ENCODE measurements around the gene NEFH. TPM values are rescaled to one million over a fixed set of nuclear protein-coding genes. Genes with fewer than 3 reads are reported as not detected.

NEFH gene
- total RNA-seq, 2 donors from 2014 or later: 0.18 to 2.1 TPM

DNA sequence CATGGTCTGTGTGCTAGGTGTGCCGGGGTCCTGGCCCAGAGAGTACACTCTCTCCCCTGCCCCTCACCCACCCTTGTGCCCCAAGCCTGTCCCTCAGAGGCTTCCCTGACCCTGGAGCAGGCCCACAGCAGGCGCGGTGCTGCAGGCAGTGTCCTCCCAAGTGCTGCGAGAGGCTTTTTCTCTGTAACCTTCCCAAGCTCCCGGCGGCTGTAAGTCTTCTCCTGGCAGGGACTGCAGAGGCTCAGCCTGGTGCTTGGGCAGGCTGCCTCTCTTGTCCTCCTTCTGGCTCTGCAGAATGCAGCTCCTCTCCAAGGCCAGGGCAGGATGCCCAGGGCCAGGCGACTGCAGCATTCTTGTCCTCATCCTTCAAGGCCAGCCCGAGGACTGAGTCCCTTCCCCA, 25.7 kb upstream of the NEFH start:
- Mint-ChIP-seq H3K9me3 (no peaks in the 10 kb centered on the region), H3K36me3 (no peaks in the 10 kb centered on the region), H3K27ac (peak overlapping the region in 1 of 2 donors; percentile 74)
- DNase-seq (ENCODE audit: low spot score in 2 of 2) (no peak), ATAC-seq (no peak)

DNA sequence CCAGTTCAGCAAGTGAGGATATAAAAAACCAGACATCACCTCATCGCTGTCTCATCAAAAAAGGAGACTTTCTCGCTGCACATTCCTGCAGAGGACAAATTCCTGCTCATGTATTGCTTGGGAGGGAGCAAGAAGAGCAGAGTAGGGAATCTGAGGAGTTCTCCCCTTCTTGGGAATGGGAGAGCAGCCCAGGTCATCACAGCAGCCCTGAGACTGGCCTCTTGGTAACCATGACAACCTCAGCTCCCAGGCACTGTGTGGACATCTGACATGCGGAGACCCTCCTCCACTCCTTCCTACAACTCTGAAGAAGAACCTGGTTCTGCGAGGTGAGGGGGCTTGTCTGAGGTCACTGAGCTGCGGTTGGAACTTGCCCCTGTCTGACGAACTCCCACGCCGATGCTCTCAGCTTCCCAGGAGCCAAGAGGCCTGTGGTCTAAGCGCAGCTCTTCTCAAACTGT, 23.8 kb upstream of the NEFH start:
- Mint-ChIP-seq H3K27ac (no peak overlapping the region), H3K9me3 (no peaks in the 10 kb centered on the region), H3K36me3 (no peaks in the 10 kb centered on the region)
- DNase-seq (ENCODE audit: low spot score in 2 of 2) (no peak), ATAC-seq (no peak)

DNA sequence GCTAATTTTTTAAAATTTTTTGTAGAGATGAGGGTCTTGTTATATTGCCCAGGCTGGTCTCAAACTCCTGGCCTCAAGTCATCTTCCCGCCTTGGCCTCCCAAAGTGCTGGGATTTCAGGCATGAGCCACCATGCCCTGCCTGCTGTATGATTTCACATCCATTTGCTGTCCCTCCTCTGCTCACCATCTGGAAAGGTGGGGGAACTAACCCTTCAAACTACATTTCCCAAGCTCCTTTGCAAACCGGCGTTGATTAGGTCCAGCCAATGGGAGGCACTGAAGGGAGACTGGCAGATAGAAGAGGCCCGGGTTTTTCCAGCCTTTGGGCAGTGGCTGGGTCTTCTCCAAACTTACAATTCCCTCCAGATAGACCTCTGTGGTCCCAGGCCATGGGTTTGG, 22.3 kb upstream of the NEFH start:
- Mint-ChIP-seq H3K9me3 (no peaks in the 10 kb centered on the region), H3K27ac (no peak overlapping the region), H3K36me3 (no peaks in the 10 kb centered on the region)
- DNase-seq (ENCODE audit: low spot score in 2 of 2) (no peak), ATAC-seq (peak in 1 of 2 donors; percentile 61)

DNA sequence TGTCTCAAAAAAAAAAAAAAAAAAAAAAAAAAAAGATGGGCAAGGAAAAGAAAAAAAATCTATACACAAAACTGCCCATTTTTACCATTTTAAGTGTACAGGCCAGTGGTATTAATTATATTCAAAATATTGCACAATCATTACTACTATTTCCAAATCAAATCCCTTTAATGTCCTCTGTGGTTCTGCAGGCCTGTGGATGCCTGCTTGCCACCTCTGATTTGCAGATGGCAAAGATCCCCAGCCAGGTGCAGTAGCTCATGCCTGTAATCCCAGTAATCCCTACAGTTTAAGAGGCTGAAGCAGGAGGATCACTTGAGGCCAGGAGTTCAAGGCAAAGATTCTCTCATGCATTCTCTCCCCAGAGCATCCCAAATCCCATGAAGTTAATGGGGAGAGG, 21.5 kb upstream of the NEFH start:
- DNase-seq (ENCODE audit: low spot score in 2 of 2) (no peak), ATAC-seq (no peak)
- no peak overlapping the region for H3K27ac Mint-ChIP-seq
- no peaks in the 10 kb centered on the region for H3K36me3 Mint-ChIP-seq
- no peaks in the 10 kb centered on the region for H3K9me3 Mint-ChIP-seq

DNA sequence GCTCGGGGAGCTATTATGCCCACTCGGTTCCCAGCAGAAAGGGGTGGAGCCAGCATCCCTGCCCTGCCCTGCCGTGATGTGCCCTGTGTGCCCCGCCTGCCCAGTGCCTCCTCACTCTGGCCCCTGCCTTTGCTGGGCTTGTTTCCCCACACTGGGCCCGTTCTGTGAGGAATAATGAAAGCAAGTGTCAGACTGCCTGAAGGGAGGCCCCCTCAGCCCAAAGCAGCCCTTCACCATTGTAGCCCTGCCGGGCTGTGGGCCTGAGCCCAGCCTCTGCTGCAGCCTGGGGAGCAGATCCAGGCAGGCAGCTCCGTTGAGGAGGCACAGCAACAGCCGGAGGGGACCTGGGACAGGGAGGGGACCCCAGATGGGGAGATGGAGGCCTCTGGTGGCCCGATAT, 20.2 kb upstream of the NEFH start:
- no peak for ATAC-seq
- Mint-ChIP-seq H3K36me3 (no peaks in the 10 kb centered on the region), H3K27ac (no peak overlapping the region), H3K9me3 (no peaks in the 10 kb centered on the region)
- no peak for DNase-seq (ENCODE audit: low spot score in 2 of 2)

DNA sequence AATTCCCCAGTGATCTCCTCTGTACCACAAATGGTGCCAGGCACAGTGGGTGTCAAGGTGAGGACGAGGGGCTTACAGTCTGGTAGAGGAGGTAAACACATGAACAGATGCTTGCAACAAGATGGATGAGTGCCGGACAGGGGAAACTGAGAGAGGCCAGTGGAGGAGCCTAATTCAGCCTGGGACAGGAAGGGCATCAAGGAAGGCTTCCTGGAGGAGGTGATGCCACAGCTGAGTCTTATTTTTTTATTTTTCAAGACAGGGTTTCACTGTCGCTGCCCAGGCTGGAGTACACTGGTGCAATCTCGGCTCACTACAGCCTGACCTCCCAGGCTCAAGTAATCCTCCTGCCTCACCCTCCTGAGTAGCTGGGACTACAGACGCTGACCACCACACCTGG, 18.8 kb upstream of the NEFH start:
- H3K9me3 Mint-ChIP-seq: no peaks in the 10 kb centered on the region
- DNase-seq (ENCODE audit: low spot score in 2 of 2) (no peak), ATAC-seq (no peak)
- H3K27ac Mint-ChIP-seq: no peak overlapping the region
- no peaks in the 10 kb centered on the region for H3K36me3 Mint-ChIP-seq

DNA sequence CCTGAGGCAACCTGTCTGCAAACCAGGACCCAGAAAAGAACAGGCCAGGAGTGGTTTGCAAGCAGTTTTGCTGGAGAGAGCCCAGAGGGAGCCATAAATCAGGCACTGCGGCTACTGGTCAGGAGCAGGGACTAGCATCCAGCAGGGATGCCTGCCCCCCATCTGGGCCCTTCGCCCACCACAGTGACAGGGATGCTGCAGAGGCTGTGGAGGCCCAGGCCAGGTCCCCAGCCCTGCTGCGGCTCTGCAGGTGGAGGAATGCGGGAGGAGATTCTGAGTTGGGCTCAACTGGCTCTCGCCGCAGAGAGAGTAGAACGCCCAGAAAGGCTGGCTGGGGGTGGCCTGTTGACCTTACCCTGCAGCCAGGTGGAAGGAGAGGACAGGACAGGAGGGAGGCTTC, 16.4 kb upstream of the NEFH start:
- H3K27ac Mint-ChIP-seq: no peak overlapping the region
- ATAC-seq (no peak), DNase-seq (ENCODE audit: low spot score in 2 of 2) (no peak)
- H3K36me3 Mint-ChIP-seq: no peaks in the 10 kb centered on the region
- no peaks in the 10 kb centered on the region for H3K9me3 Mint-ChIP-seq

DNA sequence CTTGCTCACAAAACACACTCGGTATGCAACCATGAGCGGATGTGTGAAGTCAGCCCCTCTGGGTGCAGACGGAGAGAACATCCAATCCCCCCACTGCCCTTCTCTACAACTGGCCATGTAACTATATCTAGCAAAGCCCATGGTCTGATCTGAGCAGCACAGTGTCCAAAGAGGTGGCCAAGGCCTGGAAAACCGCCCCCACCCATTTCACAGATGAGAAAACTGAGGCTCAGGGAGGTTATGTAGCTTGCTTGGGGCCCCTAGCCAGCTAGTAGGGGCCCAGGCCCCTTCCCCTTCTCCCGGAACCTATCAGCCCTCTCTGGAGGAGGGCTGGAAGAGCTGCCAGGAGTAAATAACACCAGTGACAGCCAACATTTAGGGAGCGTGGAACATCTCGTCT, 15.4 kb upstream of the NEFH start:
- no peaks in the 10 kb centered on the region for H3K36me3 Mint-ChIP-seq
- no peaks in the 10 kb centered on the region for H3K9me3 Mint-ChIP-seq
- ATAC-seq: no peak
- DNase-seq (ENCODE audit: low spot score in 2 of 2): no peak
- no peak overlapping the region for H3K27ac Mint-ChIP-seq

DNA sequence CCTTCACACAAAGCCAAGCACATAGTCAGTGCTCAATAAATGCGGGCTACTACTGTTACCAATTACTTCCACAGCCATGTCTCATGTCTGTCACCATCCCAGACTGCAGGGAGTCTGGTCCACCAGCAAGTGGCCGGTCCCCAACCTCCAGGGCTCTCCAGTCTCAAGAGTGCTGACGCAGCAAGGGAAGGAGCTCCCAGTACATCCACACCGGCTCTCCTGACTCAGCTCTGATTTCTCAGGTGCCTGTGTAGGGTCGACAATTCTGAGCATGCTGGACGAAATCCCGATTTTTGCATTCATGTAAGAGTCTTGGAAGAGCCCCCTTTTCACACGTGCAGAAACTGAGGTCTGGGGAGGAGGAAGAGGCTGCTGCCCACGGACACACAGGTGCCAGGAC, 10.3 kb upstream of the NEFH start:
- DNase-seq (ENCODE audit: low spot score in 2 of 2) (no peak), ATAC-seq (no peak)
- Mint-ChIP-seq H3K27ac (peak overlapping the region in 1 of 2 donors; percentile 42), H3K9me3 (no peaks in the 10 kb centered on the region), H3K36me3 (no peaks in the 10 kb centered on the region)

DNA sequence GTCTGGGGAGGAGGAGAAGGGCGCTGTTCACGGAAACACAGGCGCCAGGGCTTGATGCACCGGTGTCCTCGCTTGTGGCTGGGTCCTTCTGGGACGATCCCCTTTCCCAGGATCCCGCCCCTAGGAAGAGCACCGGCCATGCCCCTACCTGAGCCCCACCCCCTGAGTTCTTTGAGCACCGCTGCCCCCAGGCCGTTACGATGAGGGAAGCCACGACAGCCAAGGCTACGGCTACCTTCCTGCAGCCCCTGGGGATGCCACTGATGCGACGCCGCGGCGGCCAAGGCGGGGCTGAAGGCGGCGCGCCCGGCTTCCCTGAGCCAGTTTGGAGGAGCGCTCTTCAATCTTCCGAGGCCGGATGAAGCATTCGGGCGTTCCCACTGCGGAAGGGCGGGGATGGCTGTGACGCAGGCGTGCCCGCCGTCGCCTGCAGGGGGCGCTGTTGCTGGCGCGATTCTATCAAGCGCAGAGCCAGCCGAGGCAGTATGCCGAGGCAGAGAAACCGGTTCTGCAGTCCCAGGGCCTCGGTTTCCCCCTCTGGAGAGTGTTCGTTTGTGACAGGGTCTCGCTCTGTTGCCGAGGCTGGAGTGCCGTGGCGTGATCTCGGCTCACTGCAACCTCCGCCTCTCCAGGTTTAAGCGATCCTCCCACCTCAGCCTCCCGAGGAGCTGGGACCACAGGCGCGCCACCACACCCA, 9.7 kb upstream of the NEFH start:
- ATAC-seq (peak; percentile 95 to 97), DNase-seq (ENCODE audit: low spot score in 2 of 2) (peak; percentile 79 to 96)
- peak overlapping the region in 1 of 2 donors; percentile 42 for H3K27ac Mint-ChIP-seq
- H3K9me3 Mint-ChIP-seq: no peaks in the 10 kb centered on the region
- no peaks in the 10 kb centered on the region for H3K36me3 Mint-ChIP-seq

DNA sequence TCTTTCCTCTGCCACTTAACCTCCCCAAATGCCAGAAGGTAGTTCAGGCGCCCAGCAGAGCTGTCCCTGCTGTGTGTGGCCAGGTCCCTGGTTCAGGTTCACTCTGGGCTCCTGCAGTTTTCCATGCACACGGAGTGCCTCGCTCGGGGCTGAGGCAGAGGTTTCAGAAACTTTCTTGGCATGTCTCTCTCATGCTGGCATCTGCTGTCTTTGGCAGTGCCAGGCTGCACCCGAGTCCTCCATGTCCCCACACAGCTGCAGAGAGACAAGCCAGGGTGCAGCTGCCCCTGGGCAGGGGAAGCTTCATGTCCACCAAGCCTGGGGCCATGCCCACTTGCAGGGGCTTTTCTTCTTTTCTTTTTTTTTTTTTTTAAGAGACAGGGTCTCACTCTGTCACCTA, 7.0 kb upstream of the NEFH start:
- no peak for ATAC-seq
- Mint-ChIP-seq H3K36me3 (peaks cover 0 to 4% of the 10 kb centered on the region in 2 donors), H3K9me3 (no peaks in the 10 kb centered on the region), H3K27ac (no peak overlapping the region)
- DNase-seq (ENCODE audit: low spot score in 2 of 2): no peak

DNA sequence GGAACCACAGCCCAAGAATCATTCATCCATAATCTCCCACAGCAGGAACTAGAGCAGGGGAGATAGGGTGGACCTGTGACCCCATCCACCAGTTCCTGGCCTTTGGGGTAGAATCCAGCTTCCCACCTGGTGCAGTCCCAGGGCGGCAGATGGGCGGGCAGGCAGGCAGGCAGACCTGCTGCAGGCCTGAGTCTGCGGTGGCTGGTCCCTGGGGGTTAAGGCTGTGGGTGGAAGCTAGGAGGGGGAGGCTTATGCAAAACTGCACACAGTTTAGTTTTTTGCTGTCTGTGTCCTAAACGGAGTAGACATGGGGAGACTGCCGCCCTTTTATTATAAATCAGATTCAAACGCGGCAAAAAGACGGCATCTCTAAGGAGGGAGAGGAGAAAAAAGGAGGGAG, 4.5 kb upstream of the NEFH start:
- Mint-ChIP-seq H3K27ac (no peak overlapping the region), H3K36me3 (peaks cover 6 to 10% of the 10 kb centered on the region in 2 donors), H3K9me3 (no peaks in the 10 kb centered on the region)
- no peak for ATAC-seq
- no peak for DNase-seq (ENCODE audit: low spot score in 2 of 2)

DNA sequence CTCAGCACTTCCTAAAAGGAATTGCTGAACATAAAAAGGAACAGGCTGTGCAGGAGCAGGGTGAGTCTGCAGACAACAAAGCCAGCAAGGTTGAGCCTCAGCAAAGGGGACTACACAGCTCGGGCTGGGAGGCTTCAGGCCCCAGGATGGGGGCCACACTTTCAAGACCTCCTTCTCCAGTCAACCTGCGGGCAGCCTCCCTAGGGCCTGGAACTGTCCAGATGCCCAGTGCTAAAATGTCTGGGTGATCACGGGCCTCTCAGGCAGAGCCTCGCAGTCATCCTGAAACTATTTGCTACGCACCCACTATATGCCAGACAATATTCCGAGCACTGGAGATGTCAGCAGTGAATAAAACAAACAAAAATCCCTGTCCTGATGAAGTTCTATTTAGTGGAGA, 3.9 kb upstream of the NEFH start:
- Mint-ChIP-seq H3K36me3 (peaks cover 7 to 10% of the 10 kb centered on the region in 2 donors), H3K9me3 (no peaks in the 10 kb centered on the region), H3K27ac (no peak overlapping the region)
- ATAC-seq: no peak
- no peak for DNase-seq (ENCODE audit: low spot score in 2 of 2)

DNA sequence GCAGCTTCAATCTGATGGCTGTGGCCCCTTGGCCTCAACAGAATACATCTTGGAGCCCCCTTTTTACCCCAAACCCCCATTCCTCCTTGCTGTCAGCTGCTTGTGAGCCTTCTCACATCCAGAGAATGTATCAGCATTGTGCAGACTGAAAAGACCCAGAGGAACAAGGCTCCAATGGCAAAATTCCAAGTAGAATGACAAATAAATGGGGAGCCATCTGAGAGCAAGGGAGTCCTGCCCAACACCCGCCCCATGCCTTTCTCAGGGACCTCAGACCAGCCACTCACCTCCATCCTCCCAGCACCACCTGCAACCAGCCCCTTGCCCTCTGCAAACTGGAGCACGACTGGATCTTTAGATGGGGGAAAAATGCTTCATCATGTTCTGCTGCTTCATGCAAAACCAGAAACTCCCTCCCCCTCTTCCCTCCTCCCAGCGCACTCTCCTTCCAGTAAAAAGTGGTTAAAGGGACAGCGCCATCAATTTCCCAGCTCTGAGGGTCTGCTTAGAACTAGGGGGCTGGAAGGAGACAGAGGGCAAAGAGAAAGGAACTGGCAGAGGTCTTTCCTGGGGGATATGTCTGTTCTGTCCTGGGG, 2.2 kb upstream of the NEFH start:
- ATAC-seq: no peak
- Mint-ChIP-seq H3K36me3 (peaks cover 14 to 16% of the 10 kb centered on the region in 2 donors), H3K27ac (no peak overlapping the region), H3K9me3 (peaks cover 0 to 5% of the 10 kb centered on the region in 2 donors)
- DNase-seq (ENCODE audit: low spot score in 2 of 2): no peak

DNA sequence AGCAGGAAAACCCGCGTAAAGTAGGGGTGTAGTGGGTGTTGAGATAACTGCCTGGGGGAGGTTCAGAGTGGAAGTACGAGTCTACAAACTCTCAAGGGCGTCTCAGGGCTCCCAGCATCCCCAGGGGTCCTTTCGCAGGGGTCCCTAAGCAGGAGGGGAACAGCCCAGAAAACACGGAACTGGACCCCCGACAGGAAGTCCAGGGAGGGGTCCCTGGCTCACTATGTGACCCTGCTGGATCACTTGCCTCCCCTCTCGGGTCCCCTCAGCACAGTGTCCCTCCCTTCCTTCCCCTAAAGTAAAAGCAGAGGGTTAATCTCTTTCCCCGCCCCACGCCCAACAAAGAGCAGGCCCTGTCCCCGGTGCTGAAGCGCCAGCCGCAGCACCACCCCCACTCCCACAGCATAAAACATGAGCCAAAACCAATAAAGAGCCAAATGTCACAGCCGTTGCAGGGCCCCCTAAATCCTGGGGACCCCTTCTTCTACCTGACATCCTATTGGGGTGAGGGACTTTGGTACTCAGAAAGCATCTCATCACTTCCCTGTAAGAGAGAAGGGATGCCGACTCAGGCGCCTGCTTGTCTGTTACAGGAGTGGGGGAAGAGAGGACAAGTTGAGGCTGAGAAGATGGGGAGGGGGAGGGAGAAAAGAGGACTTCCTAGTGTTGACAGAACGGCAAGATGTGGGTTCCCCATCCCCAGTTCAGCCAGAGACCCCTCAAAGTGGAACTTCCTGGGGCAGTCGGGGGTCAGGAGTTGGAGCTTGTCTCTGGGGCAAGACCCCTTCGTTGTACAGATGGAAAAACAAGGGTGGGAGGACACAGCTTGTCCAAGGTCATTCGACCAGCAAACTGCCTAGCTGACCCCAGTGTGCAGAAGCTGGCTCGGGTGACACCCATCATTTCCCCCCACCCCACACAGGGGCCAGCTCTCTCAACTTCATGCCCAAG, 1.4 kb upstream of the NEFH start:
- DNase-seq (ENCODE audit: low spot score in 2 of 2) (peak in 1 of 2 donors; percentile 34), ATAC-seq (peak in 1 of 2 donors; percentile 42)
- Mint-ChIP-seq H3K36me3 (peaks cover 14 to 16% of the 10 kb centered on the region in 2 donors), H3K9me3 (peaks cover 0 to 5% of the 10 kb centered on the region in 2 donors), H3K27ac (no peak overlapping the region)

DNA sequence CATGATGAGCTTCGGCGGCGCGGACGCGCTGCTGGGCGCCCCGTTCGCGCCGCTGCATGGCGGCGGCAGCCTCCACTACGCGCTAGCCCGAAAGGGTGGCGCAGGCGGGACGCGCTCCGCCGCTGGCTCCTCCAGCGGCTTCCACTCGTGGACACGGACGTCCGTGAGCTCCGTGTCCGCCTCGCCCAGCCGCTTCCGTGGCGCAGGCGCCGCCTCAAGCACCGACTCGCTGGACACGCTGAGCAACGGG, 169 bp downstream of the NEFH start:
- DNase-seq (ENCODE audit: low spot score in 2 of 2) (no peak), ATAC-seq (no peak)
- H3K9me3 Mint-ChIP-seq: peaks cover 0 to 5% of the 10 kb centered on the region in 2 donors
- no peak overlapping the region for H3K27ac Mint-ChIP-seq
- H3K36me3 Mint-ChIP-seq: peaks cover 14 to 16% of the 10 kb centered on the region in 2 donors

DNA sequence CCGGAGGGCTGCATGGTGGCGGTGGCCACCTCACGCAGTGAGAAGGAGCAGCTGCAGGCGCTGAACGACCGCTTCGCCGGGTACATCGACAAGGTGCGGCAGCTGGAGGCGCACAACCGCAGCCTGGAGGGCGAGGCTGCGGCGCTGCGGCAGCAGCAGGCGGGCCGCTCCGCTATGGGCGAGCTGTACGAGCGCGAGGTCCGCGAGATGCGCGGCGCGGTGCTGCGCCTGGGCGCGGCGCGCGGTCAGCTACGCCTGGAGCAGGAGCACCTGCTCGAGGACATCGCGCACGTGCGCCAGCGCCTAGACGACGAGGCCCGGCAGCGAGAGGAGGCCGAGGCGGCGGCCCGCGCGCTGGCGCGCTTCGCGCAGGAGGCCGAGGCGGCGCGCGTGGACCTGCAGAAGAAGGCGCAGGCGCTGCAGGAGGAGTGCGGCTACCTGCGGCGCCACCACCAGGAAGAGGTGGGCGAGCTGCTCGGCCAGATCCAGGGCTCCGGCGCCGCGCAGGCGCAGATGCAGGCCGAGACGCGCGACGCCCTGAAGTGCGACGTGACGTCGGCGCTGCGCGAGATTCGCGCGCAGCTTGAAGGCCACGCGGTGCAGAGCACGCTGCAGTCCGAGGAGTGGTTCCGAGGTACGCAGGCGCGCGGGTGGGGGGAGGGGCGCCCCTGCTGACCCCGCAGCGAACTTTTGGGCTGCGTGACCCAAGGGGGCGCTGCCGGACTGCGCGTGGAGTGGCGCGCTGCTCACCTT, 670 bp downstream of the NEFH start:
- H3K36me3 Mint-ChIP-seq: peaks cover 14 to 16% of the 10 kb centered on the region in 2 donors
- no peak overlapping the region for H3K27ac Mint-ChIP-seq
- DNase-seq (ENCODE audit: low spot score in 2 of 2) (no peak), ATAC-seq (peak; percentile 58 to 76)
- H3K9me3 Mint-ChIP-seq: peaks cover 0 to 5% of the 10 kb centered on the region in 2 donors

All from activated naive CD4-positive, alpha-beta T cell treated with anti-CD3 and anti-CD28 coated beads, Interleukin-2, amount 50 U/mL, for 72 hours (primary cell).